Liver (tissue), 9 donors: ENCODE measurements around the gene ASPSCR1. TPM values are rescaled to one million over a fixed set of nuclear protein-coding genes. Genes with fewer than 3 reads are reported as not detected.

Source experiments
- DNase-seq: peaks from one replicate; pipeline ENCODE4 v3.0.0-alpha.2; 2017; ENCODE audit warnings: low spot score
- H3K27ac ChIP-seq, 2 donors: one replicate each; pipeline ENCODE4 v1.7.0; 2013; ENCODE audit warnings: inconsistent platforms in 2 of 2, low read length in 2 of 2, control low read depth in 1 of 2, low read depth in 1 of 2, mild to moderate bottlenecking in 1 of 2
- H3K27me3 ChIP-seq, 4 donors: one replicate each; pipeline versions ENCODE4 v1.6.1 to v1.7.0; 2013; ENCODE audit warnings: low read length in 3 of 4, inconsistent platforms in 1 of 4, mild to moderate bottlenecking in 1 of 4, moderate library complexity in 1 of 4; ENCODE audit not compliant: control insufficient read depth in 4 of 4, insufficient read depth in 4 of 4
- H3K36me3 ChIP-seq, 4 donors: one replicate each; pipeline versions ENCODE4 v1.6.1 to v1.7.0; 2013; ENCODE audit warnings: low read length in 3 of 4, mild to moderate bottlenecking in 3 of 4, low read depth in 1 of 4, moderate library complexity in 1 of 4; ENCODE audit not compliant: control insufficient read depth in 4 of 4, insufficient read depth in 3 of 4
- H3K4me1 ChIP-seq, 4 donors: one replicate each; pipeline versions ENCODE4 v1.6.1 to v1.7.0; 2013; ENCODE audit warnings: low read length in 3 of 4, mild to moderate bottlenecking in 3 of 4, moderate library complexity in 1 of 4; ENCODE audit not compliant: control insufficient read depth in 4 of 4, insufficient read depth in 4 of 4
- H3K4me3 ChIP-seq, 3 donors: one replicate each; pipeline versions ENCODE4 v1.6.1 to v1.7.0; 2013; ENCODE audit warnings: low read length in 3 of 3, control low read depth in 1 of 3, low read depth in 1 of 3, mild to moderate bottlenecking in 1 of 3
- H3K9ac ChIP-seq, 2 donors: one replicate each; pipeline ENCODE4 v1.7.0; 2013; ENCODE audit warnings: low read length in 2 of 2, mild to moderate bottlenecking in 2 of 2, moderate library complexity in 2 of 2, control low read depth in 1 of 2, low read depth in 1 of 2
- H3K9me3 ChIP-seq, 4 donors: one replicate each; pipeline versions ENCODE4 v1.6.1 to v1.7.0; 2013; ENCODE audit warnings: low read length in 3 of 4; ENCODE audit not compliant: control insufficient read depth in 4 of 4
- HNF4G ChIP-seq: IDR thresholded peaks from 2 replicates; pipeline ENCODE4 v1.6.1; 2016; ENCODE audit warnings: antibody characterized with exemption
- NR2F2 ChIP-seq: IDR thresholded peaks from 2 replicates; pipeline ENCODE4 v1.6.1; 2016; ENCODE audit warnings: antibody characterized with exemption
- RXRA ChIP-seq, 2 donors: IDR thresholded peaks; 2 replicates each; pipeline ENCODE4 v1.6.1; 2017 to 2018; ENCODE audit warnings: antibody characterized with exemption in 2 of 2, mild to moderate bottlenecking in 1 of 2
- TAF1 ChIP-seq: conservative IDR thresholded peaks from 2 replicates; pipeline ENCODE4 v1.6.1; 2016; ENCODE audit warnings: antibody characterized with exemption, mild to moderate bottlenecking
- ZBTB33 ChIP-seq: IDR thresholded peaks from 2 replicates; pipeline ENCODE4 v1.6.1; 2016; ENCODE audit warnings: antibody characterized with exemption
- WGBS: extraction: QIAGEN DNeasy Blood & Tissue Kit; methylation state at CpG from one replicate; pipeline ENCODE4 v1.1.7; 2013; 5-methylcytosine and 5-hydroxymethylcytosine counted together
- polyA plus RNA-seq, 2 donors: library from polyadenylated mRNA; stranded (reverse) in 1 of 2; unstranded in 1 of 2; fragments of 200-250 nt in 1 of 2; fragments of >200 nt in 1 of 2; fragmentation: Nextera tagmentation in 1 of 2; extraction: Ambion mirVana in 1 of 2; gene quantifications; one replicate each; pipeline versions ENCODE4 v1.2.1 to v1.2.3, GENCODE V29; 2013 to 2015
- total RNA-seq, 2 donors: library from RNA; depleted of rRNA; stranded (reverse); fragments of >200 nt; gene quantifications; one replicate each; pipeline ENCODE4 v1.2.3, GENCODE V29; 2014
- TF ChIP-seq, protein P1 (sequence below): IDR thresholded peaks from 2 replicates; pipeline ENCODE4 v1.6.1; 2016; ENCODE audit warnings: antibody characterized with exemption, mild to moderate bottlenecking
- donor health status: healthy.
- donor health status: healthy.
- donor health status: healthy.
- donor health status: healthy.
- donor health status: healthy.

Gene ASPSCR1
- total and polyA plus RNA-seq, 4 donors: 17.8 to 26.2 (median 20.4) TPM

GRCh38 chr17:82003411-82004381, 26.3 kb downstream of the ASPSCR1 start:
- Histone ChIP-seq H3K9me3 (no peaks in the 10 kb centered on the region), H3K4me1 (peaks cover 6 to 18% (median 11%) of the 10 kb centered on the region in 4 donors), H3K27ac (no peak overlapping the region), H3K36me3 (peaks cover 0 to 3% (median 0%) of the 10 kb centered on the region in 4 donors), H3K27me3 (no peaks in the 10 kb centered on the region), H3K9ac (no peak overlapping the region), H3K4me3 (no peak overlapping the region)
- DNase-seq: no peak
- 84% methylated on average over 53 of the region's 53 CpGs for WGBS
- TF ChIP-seq, protein P1, sequence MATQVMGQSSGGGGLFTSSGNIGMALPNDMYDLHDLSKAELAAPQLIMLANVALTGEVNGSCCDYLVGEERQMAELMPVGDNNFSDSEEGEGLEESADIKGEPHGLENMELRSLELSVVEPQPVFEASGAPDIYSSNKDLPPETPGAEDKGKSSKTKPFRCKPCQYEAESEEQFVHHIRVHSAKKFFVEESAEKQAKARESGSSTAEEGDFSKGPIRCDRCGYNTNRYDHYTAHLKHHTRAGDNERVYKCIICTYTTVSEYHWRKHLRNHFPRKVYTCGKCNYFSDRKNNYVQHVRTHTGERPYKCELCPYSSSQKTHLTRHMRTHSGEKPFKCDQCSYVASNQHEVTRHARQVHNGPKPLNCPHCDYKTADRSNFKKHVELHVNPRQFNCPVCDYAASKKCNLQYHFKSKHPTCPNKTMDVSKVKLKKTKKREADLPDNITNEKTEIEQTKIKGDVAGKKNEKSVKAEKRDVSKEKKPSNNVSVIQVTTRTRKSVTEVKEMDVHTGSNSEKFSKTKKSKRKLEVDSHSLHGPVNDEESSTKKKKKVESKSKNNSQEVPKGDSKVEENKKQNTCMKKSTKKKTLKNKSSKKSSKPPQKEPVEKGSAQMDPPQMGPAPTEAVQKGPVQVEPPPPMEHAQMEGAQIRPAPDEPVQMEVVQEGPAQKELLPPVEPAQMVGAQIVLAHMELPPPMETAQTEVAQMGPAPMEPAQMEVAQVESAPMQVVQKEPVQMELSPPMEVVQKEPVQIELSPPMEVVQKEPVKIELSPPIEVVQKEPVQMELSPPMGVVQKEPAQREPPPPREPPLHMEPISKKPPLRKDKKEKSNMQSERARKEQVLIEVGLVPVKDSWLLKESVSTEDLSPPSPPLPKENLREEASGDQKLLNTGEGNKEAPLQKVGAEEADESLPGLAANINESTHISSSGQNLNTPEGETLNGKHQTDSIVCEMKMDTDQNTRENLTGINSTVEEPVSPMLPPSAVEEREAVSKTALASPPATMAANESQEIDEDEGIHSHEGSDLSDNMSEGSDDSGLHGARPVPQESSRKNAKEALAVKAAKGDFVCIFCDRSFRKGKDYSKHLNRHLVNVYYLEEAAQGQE: no peak
- TF ChIP-seq NR2F2 (no peak), HNF4G (no peak), ZBTB33 (no peak), TAF1 (no peak)

DNA sequence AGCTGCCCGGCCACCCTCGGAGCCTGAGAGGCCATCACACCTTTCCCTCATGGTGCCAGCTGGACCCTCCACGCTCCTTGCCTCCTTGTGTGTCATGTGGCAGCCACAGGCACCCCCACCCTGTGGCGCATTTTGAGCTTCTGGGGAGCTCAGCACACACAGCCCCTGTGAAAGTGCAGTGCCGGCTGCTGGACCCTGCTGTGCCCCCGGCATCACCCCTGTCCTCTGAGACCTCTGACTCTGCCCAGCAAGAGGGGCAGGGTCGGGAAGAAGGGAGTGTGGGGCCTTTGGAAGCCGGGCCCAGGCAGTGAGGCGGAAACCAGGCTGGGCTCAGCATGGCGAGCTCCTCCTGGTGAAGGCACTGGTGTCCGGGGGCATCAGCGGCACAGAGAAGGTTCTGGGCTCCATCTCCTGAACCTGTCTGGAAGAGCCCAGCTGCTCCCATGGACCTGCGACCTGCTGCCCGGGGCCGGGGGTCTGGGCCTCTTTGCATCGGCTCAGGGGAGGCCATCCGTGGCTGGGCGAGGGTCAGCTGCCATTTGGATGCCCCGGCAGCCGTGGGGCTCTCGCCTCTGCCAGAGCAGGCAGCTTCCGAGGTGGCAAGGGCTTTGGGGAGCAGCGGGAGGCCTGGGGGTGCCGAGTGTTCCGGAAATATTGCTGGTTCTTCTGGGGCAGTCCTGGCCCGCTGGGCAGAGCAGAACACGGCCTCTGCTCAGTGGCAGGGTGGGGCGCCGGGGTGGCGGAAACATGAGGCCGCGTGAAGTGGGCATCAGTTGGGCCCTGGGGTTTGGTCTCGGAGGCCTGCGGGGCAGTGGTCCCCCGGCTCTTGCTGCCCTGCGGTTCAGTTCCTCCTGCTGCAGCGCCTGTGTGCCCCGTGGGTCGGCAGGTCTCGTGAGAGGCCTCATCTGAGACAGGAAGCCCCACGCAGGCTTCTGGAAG, 27.4 kb downstream of the ASPSCR1 start:
- peaks cover 6 to 14% (median 9%) of the 10 kb centered on the region in 4 donors for H3K4me1 ChIP-seq
- no peak overlapping the region for H3K9ac ChIP-seq
- no peak for DNase-seq

More for the DNA sequence above, 27.4 kb downstream of the ASPSCR1 start:
- WGBS: 92% methylated on average over 41 of the region's 41 CpGs
- Histone ChIP-seq H3K9me3 (no peaks in the 10 kb centered on the region), H3K36me3 (peaks cover 0 to 3% (median 1%) of the 10 kb centered on the region in 4 donors), H3K27me3 (no peaks in the 10 kb centered on the region), H3K4me3 (no peak overlapping the region), H3K27ac (no peak overlapping the region)
- TF ChIP-seq ZBTB33: no peak
- TF ChIP-seq NR2F2: no peak
- TF ChIP-seq RXRA (IDR thresholded peaks at IDR 0.05): no peak
- TF ChIP-seq, protein P1: no peak
